ENCODE data around the gene CELF1.
A peak's percentile ranks its signal among the peaks of the same experiment; 100 is the strongest.

Gene CELF1

DNA sequence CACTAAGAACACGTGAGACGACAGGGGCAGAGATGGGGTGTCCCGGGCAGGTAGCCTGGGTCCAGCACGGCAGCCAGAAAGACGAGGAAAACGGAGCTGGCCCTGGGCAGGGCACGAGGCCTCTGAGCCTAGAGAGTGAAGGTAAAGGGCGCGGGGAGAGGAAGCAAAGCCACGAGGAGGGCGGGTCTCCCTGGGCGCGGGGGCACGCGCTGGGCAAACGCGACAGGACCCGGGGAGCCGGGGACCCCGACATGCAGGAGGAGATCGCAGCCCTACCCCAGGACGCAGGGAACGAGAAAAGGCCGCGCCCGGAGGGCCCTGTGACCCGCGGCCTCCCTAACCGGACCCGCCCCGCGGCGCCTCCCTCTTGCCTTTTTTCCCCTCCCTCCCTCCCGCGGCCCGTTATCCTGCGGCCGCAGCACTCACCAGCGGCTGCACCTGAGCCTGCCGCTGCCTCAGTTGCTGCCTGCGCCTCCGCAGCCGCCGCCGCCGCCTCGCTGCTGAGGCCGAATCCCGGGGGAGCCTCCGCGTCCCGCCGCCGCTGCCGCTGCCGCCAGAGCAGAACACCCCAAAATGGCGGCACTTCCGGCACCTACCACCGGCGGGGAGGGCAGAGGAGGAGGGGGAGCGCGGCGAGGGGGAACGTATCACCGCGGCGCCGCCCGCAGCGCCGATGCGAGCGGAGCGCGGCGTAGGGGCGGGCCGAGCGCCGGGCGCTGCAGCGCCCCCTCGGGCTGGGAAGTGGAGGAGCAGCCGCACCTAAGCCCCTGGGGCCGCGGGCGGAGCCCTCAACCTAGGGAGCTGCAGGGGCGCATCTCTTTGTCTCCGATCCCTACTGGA lies at the start of gene CELF1:
Gene CELF1 (minus strand): TSS at position 567 of the 840 bp plus-strand sequence. CDS start 53,609 bp downstream, outside the sequence.
- peak; percentile 79 to 83 for DNase-seq (ENCODE audit: low read depth in 2 of 2)

DNA sequence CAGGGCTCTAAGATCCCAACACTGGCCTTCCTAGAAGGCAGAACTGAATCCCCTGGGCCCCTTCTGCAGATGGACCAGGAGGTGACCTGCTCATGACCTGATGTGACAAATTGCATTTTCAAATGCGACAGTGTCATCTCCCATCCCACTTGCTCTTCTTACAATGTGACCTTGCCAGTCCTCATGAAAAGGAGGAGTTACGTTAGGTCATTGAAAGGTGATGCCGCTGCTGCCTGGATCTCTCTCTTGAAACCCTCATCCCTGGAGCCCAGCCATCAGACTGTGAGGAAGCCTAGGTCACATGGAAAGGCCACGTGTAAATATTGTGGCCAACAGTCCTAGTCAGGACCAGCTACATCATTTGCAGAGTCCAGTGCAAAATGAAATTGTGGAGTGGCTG lies 47.0 kb upstream of the CELF1 start:
- no peak for DNase-seq (ENCODE audit: low read depth in 2 of 2)

DNA sequence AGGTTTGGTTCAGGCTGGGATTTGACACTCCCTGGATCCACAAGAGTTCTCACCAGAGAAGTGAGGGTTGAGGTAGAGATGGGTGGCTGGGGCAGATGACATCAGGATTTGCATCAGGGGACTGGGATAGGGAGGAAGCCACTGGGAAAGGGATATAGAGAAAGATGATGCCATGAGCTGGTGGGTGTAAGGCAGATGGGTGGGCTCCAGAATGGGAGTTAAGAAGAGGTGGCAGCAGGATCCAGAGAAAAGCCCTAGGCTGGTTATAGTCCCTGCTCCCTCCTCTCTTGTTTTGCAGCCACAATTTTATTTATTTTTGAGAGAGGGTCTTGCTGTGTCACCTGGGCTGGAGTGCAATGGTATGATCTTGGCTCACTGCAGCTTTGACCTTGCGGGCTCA lies 43.0 kb upstream of the CELF1 start:
- DNase-seq (ENCODE audit: low read depth in 2 of 2): no peak

DNA sequence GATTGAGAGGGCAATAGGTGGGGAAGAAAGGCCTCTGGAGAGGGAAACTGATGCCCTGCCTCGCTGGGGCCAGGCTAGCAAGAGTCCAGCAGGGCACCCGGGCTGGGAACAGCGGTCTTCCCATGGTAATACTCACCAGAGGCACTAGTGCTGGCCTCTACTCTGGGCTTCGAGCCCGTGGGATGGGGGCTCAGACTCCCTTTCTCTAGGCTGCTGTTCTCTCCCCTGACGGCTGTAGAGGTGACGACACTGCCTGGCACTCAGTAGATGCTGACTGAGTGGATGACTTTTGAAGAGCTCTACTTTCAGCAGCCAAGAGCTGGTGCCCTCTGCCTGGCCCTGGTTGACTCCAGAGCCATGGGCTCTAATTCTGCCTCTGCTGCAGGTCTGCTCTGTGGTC lies 42.1 kb upstream of the CELF1 start:
- no peak for DNase-seq (ENCODE audit: low read depth in 2 of 2)

GRCh38 chr11:47593934-47594855 lies 41.3 kb upstream of the CELF1 start, which contains the start of gene C1QTNF4:
Gene C1QTNF4, minus strand, starts transcription at chr11:47594411. Its CDS starts 3,601 bp downstream, at chr11:47590810.
- DNase-seq (ENCODE audit: low read depth in 2 of 2): no peak

- no peak for DNase-seq (ENCODE audit: low read depth in 2 of 2)
Measured at GRCh38 chr11:47593492-47593933, 40.6 kb upstream of the CELF1 start.

- DNase-seq (ENCODE audit: low read depth in 2 of 2): no peak
Measured at GRCh38 chr11:47592970-47593369, 40.0 kb upstream of the CELF1 start.

- DNase-seq (ENCODE audit: low read depth in 2 of 2): no peak
Measured at GRCh38 chr11:47592251-47592650, 39.3 kb upstream of the CELF1 start.

- no peak for DNase-seq (ENCODE audit: low read depth in 2 of 2)
Measured at GRCh38 chr11:47591764-47592163, 38.8 kb upstream of the CELF1 start.

GRCh38 chr11:47589977-47590861 lies 37.3 kb upstream of the CELF1 start:
- no peak for DNase-seq (ENCODE audit: low read depth in 2 of 2)

DNA sequence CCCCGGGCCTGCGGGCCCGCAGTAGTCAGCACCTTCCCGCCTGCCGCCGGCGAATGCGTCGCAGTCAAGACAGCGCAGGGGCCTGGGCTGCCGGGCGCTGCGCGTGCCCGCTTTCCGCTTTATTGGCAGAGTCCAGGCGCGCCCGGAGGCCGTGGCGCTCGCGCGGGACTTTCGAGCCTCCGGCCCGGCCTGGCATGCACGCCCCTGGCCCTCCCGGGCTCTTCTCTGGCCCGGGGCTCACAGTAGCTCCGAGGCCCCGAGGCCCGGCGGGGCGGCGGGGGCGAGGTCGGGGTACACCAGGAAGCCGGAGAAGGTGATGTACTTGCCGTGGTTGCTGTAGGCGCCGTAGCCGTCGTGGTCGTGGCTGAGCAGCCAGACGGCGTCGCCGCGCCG lies 36.6 kb upstream of the CELF1 start:
- no peak for DNase-seq (ENCODE audit: low read depth in 2 of 2)

- no peak for DNase-seq (ENCODE audit: low read depth in 2 of 2)
Measured at GRCh38 chr11:47589118-47589517, 36.2 kb upstream of the CELF1 start.

DNA sequence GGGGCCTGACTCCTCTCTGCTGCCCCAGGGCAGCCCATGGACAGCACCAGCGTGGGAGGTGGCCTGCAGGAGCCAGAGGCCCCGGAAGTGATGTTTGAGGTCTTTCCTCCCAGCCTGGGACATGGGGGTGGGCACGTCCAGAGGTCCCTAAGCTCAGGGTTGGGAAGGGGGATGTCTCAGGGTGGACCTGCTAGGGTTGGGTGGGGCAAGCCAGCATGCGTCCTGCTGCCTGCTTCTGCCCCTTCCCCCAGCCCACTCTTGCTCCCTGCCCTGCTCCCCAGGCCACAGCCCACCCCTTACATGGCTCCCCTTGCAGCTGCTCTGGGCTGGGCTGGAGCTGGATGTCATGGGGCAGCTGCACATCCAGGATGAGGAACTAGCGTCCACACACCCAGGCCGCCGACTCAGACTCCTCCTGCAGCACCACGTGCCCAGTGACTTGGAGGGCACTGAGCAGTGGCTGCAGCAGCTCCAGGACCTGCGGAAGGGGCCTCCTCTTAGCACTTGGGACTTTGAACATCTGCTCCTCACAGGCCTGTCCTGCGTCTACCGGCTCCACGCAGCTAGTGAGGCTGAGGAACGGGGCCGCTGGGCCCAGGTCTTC lies 34.9 kb upstream of the CELF1 start:
- no peak for DNase-seq (ENCODE audit: low read depth in 2 of 2)

DNA sequence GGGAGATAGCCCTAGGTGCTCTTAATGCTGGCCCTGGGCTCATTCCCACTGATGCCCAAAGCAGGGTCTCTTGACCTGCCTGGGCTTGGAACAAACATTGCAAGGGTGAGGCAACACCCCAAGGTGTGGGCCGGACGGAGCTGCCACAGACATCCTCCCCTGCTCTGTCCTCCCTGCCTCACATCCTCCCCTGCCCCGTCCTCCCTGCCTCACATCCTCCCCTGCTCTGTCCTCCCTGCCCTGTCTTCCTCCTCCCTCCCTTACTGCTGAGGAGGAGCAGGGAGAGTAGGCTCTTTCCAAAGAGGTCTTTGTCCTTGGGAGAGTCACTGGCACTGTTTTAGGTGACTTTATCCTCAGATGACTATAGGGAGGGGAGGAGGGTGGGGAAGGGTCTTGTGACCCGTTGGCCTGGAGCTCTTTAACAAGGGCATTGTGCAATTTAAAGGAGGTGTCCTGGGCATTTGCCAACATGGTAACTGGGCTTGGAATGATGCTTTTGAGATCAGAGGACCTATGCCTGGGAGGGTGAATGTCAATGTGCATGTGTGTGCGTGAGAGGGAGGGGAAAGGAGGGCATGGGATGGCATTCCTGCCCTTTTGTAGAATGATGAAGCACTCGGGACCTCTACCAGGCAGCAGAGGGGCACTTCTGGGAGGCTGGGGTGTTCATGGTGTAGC lies 34.2 kb upstream of the CELF1 start:
- no peak for DNase-seq (ENCODE audit: low read depth in 2 of 2)

DNA sequence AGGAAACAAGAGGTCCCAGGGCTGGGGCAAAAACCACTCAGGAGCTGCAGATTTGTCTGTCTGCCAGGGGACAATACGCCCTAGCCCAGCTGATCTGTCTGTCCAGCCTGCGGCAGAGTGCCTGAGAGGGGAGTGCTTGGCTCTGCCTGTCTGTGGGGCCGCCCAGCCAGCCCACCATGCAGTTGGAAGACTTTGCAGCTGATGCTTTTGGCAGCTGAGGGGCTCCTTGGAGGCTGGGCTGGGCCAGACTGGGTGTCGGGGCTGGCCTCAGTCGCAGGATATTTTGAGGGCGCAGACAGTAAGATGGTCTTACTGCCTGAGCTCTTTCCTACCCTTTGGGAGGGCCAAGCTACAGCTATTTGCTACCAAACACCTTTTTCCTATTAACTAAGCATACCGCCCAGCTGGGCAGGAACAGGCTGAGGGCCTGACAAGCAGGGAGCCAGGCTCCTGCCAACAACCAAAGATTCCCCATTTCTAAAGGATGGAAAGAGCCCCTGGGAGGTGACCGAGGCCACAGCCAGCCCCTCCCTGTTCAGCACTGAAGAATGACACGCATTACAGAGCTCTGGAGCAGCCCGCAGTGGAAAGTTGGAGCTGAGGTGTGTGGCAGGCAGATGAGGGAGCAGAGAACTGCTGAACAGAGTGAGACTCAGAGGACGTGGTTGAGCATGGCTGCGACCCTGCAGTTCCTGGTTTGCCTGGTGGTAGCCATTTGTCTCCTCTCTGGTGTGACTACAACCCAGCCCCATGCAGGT lies 33.3 kb upstream of the CELF1 start, which contains the start of gene FAM180B:
Gene FAM180B (plus strand): TSS at position 581 of the 758 bp plus-strand sequence. CDS start 91 bp downstream, at position 672.
- DNase-seq (ENCODE audit: low read depth in 2 of 2): no peak

- no peak for DNase-seq (ENCODE audit: low read depth in 2 of 2)
Measured at GRCh38 chr11:47583844-47584243, 30.9 kb upstream of the CELF1 start.

GRCh38 chr11:47578524-47579494 lies 25.9 kb upstream of the CELF1 start, which contains the start of the genes KBTBD4 and NDUFS3:
Gene KBTBD4, minus strand, starts transcription at chr11:47578970. Its CDS starts 19 bp downstream, at chr11:47578951.
Gene NDUFS3, plus strand, starts transcription at chr11:47579074. Its CDS starts 18 bp downstream, at chr11:47579092.
- DNase-seq (ENCODE audit: low read depth in 2 of 2): peak; percentile 73 to 85

DNA sequence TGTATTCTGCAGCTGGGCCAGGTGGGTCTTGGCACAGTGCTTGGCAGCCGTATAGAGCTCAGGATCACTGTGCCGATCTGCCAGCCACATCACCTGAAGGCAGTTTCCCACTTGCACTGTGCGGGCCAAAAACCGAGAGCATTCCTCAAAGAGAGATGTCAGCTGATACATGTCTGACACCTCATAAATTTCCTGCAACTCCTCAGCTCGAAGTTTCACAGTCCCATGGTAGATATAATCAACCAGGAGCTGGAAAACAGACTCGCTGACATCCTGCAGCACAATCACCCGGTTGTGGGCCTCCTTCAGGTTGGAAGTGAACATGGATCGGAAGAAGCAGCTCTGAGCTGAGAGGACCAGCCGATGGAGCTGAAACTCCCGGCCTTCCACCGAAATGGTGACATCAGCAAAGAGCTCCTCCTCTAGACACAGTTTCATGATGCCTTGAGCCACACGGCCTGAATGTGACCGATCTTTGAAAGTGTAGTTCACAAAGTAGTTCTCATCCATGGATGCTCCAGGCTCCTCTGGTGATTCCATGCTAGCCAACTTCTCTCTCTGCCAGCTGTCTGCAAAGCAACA lies 24.6 kb upstream of the CELF1 start:
- DNase-seq (ENCODE audit: low read depth in 2 of 2): no peak

All from stimulated activated CD4-positive, alpha-beta T cell treated with anti-CD3 and anti-CD28 coated beads, Interleukin-1b, Interleukin-23, amount 100 ng/mL, for 1 hour (primary cell).